GM23338 (cell line): Measurements from ENCODE around the gene GPATCH8.

Experiments
- CTCF ChIP-seq, 2 experiments: fragments of 200-600 bp in 1 of 2; sonication (generic) in 1 of 2; conservative IDR thresholded peaks; 2 replicates each; pipeline versions ENCODE4 v1.5.1 to v1.6.1; 2016 to 2017; ENCODE audit warnings: antibody characterized with exemption in 2 of 2, low read depth in 2 of 2, mild to moderate bottlenecking in 2 of 2, moderate library complexity in 1 of 2
- EZH2phosphoT487 ChIP-seq: fragments of 200-600 bp; sonication (generic); IDR thresholded peaks from one replicate; pipeline ENCODE4 v1.8.1; 2018; ENCODE audit warnings: antibody characterized with exemption; ENCODE audit not compliant: unreplicated experiment

- TF ChIP-seq EZH2phosphoT487 (no peak), CTCF (conservative IDR thresholded peaks at IDR 0.05; ENCODE audit: low read depth in 2 of 2) (no peak)
These were observed 151.0 kb downstream of the GPATCH8 start for GRCh38 chr17:44351961-44352827.
